Right cardiac atrium (tissue), 5 donors: ENCODE results near the gene RRBP1. TPM values are rescaled to one million over a fixed set of nuclear protein-coding genes. Genes with fewer than 3 reads are reported as not detected.
A peak's percentile ranks its signal among the peaks of the same experiment; 100 is the strongest.
"Not testable (repeated sequence)": the region's sequence is repeated elsewhere in the genome, so short reads cannot be mapped to it uniquely, and the experiment has no call there.

ENCODE experiments used
- ATAC-seq, 2 donors: fragments of 200-7000 bp; cut with Tn5 transposase; one replicate each; pipeline versions ENCODE4 v1.8.0 to v1.9.1; 2020; ENCODE audit warnings: moderate library complexity in 2 of 2, mild to moderate bottlenecking in 1 of 2
- DNase-seq, 3 donors: peaks; one replicate each; pipeline ENCODE4 v3.0.0-alpha.2; 2020
- H3K27ac ChIP-seq: one replicate; pipeline ENCODE4 v1.5.1; 2013; ENCODE audit warnings: mild to moderate bottlenecking, low read length, control low read depth, moderate library complexity
- H3K27me3 ChIP-seq: one replicate; pipeline ENCODE4 v1.6.1; 2013; ENCODE audit not compliant: control insufficient read depth, insufficient read depth
- H3K4me1 ChIP-seq: one replicate; pipeline ENCODE4 v1.6.1; 2013; ENCODE audit warnings: low read length; ENCODE audit not compliant: control insufficient read depth, insufficient read depth
- H3K4me3 ChIP-seq: one replicate; pipeline ENCODE4 v1.5.1; 2013; ENCODE audit warnings: low read length, control low read depth
- H3K9me3 ChIP-seq: one replicate; pipeline ENCODE4 v1.6.1; 2013; ENCODE audit warnings: low read length; ENCODE audit not compliant: control insufficient read depth
- whole genome bisulfite sequencing: extraction: QIAGEN DNeasy Blood & Tissue Kit; methylation state at CpG from one replicate; pipeline ENCODE4 v1.1.7; 2013; 5-methylcytosine and 5-hydroxymethylcytosine counted together
- intact Hi-C, 4 donors: fragments of 100-400 bp; cut with DNase I; formaldehyde crosslinking; loops; one replicate each; pipeline versions ENCODE4 v1.11.0 to v1.14.0; 2022 to 2023
- polyA plus RNA-seq: library from polyadenylated mRNA; stranded (reverse); fragments of 200-250 nt; gene quantifications from one replicate; pipeline ENCODE4 v1.2.3, GENCODE V29; 2013
- total RNA-seq, 4 donors: library from RNA; stranded (reverse); fragmentation: NEBNext Ultra II Directional; extraction: Animal tissue kit (Norgen Biotek cat#: 25700); gene quantifications; one replicate each; pipeline ENCODE4 v1.2.1, GENCODE V29; 2021
- donor health status: healthy with polysubstance abuse.
- donor health status: DM: no; HTN: yes; CAD: no.
- donor health status: DM: no; HTN: no; CAD: no.
- donor health status: DM: no; HTN: yes; CAD: no; lungs with severe emphysema.
- donor health status: DM: yes; HTN: yes; CAD: no.

RRBP1 gene
- total and polyA plus RNA-seq, 5 donors, result 38.2 to 120 (median 55.6) TPM

DNA sequence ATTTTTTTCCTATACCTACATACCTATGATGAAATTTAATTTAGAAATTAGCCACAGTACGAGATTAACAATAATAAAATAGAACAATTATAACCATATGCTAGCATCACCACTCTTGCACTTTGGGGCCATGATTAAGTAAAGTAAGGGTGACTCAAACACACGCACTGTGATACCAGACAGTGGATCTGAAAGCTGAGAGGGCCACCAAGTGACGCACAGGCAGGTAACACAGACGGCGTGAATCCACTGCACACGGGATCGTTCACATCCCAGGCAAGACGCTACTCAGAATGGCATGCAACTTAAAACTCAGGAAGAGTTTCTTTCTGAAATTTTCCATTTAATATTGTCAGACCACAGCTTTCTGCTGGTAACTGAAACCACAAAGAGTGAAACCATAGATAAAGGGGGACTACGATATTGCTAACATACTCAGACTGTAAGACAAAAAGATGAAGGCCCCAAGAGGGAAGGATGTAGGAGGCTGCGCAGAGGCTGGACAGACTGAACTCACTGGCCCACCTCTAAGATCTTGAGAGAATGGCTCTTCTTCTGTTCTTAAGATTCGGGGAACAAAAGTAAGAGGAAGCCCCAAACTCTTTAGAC lies 17.9 kb downstream of the RRBP1 start:
- Histone ChIP-seq H3K4me3 (no peak overlapping the region), H3K9me3 (no peaks in the 10 kb centered on the region), H3K4me1 (peaks cover 13% of the 10 kb centered on the region), H3K27ac (no peak overlapping the region), H3K27me3 (no peaks in the 10 kb centered on the region)
- peak in 1 of 3 donors; percentile 32 for DNase-seq
- intact Hi-C loops, result no loop called here
- no peak for ATAC-seq
- 78% methylated on average over 11 of the region's 11 CpGs for WGBS

DNA sequence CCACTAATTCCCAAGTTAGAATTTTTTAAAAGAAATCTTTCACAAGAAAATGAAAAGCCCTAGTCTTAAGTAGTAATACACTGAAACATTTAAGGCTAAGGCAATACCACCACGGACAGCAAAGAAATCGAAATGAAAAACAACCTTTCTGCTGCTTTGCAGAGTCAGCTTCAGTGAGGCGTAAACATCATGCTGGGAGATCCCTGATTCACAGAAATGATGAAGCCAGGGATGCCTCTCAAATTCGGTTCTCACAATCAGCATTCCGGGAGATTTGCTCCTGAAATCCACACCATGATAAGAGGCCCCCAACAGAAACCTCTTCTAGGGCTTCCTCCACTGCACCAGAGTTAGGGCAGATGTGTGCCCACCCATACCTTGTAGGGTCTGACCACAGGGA lies 18.6 kb downstream of the RRBP1 start:
- H3K4me1 ChIP-seq, result peaks cover 13% of the 10 kb centered on the region
- no peak overlapping the region for H3K27ac ChIP-seq
- no peak overlapping the region for H3K4me3 ChIP-seq
- H3K27me3 ChIP-seq, result no peaks in the 10 kb centered on the region
- H3K9me3 ChIP-seq, result no peaks in the 10 kb centered on the region
- ATAC-seq, result no peak
- intact Hi-C loops, result no loop called here
- no peak for DNase-seq
- WGBS, result 62% methylated on average over 5 of the region's 5 CpGs

- 58% methylated on average over 13 of the region's 13 CpGs for WGBS
- Histone ChIP-seq H3K27me3 (no peaks in the 10 kb centered on the region), H3K27ac (peak overlapping the region; percentile 79), H3K4me3 (no peak overlapping the region), H3K4me1 (peaks cover 13% of the 10 kb centered on the region), H3K9me3 (no peaks in the 10 kb centered on the region)
- DNase-seq (peak in 2 of 3 donors; percentile 72 to 75), ATAC-seq (peak; percentile 45 to 64)
- intact Hi-C loops, result no loop called here
Observed at GRCh38 chr20:17663040-17663399, 19.0 kb downstream of the RRBP1 start.

DNA sequence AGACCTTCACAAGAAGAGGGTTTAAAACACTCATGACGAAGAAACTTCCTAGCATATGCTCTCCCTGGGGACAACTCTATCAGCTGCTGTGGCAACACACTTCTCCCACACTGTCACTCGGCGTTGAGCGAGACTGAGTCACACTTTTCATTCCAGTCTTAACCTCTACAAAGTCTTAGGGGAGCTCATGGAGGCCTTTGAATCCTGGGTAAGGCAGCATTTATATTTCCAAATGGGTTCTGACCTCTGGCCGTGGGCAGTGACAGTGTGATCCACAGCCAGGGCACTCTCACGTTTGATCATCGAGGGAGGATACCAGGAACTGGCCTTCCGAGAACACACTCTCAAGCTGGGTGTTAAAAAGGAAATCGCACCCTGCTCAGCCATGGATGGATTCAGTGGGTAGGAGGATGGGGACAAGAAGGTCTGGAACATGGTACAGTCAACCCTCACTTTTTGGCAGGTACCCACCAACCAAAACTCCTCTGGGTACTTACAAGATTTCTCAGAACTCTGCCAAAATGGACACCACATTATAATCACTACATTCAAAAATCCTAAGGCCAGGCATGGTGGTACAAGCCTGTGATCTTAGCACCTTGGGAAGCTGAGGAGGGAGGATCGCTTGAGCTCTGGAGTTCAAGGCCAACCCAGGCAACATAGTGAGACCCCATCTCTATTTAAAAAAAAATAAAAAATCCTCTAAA lies 19.6 kb downstream of the RRBP1 start:
- Histone ChIP-seq H3K4me3 (no peak overlapping the region), H3K27me3 (no peaks in the 10 kb centered on the region), H3K27ac (peak overlapping the region; percentile 79), H3K9me3 (no peaks in the 10 kb centered on the region), H3K4me1 (peaks cover 13% of the 10 kb centered on the region)
- DNase-seq (peak; percentile 71 to 81 (median 81)), ATAC-seq (peak; percentile 81 to 91)
- WGBS, result 38% methylated on average over 10 of the region's 10 CpGs
- intact Hi-C loops, result no loop called here

GRCh38 chr20:17661121-17661744 lies 20.8 kb downstream of the RRBP1 start:
- Histone ChIP-seq H3K4me1 (peaks cover 13% of the 10 kb centered on the region), H3K9me3 (no peaks in the 10 kb centered on the region), H3K4me3 (no peak overlapping the region), H3K27me3 (no peaks in the 10 kb centered on the region), H3K27ac (peak overlapping the region; percentile 84)
- 71% methylated on average over 5 of the region's 5 CpGs for WGBS
- peak in 1 of 3 donors; percentile 29 for DNase-seq
- ATAC-seq, result peak; percentile 3 to 39
- intact Hi-C loops, result no loop called here

GRCh38 chr20:17660667-17661066 lies 21.4 kb downstream of the RRBP1 start:
- H3K4me3 ChIP-seq, result no peak overlapping the region
- DNase-seq (peak in 1 of 3 donors; percentile 23), ATAC-seq (peak in 1 of 2 donors; percentile 2)
- H3K27me3 ChIP-seq, result no peaks in the 10 kb centered on the region
- peak overlapping the region; percentile 84 for H3K27ac ChIP-seq
- intact Hi-C loops, result no loop called here
- WGBS, result 69% methylated on average over 6 of the region's 6 CpGs
- peaks cover 13% of the 10 kb centered on the region for H3K4me1 ChIP-seq
- H3K9me3 ChIP-seq, result no peaks in the 10 kb centered on the region

DNA sequence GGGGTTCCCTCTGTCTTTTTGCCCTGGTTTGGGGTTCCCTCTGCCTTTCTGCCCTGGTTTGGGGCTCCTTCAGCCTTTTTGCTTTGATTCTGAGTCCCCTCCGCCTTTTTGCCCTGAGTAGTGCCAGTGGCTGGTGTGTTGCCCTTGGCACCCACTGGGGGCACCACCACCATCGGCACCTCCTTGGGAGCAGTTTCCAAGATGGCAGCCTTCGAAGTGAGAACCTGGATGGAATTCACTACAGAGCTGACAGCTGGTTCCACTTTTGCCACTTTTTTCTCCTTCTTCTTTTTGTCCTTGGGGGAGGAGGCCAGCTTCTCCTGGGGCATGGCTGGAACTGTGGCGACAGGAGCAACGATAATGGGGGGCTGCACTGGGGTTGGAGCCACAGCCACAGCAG lies 22.2 kb downstream of the RRBP1 start:
- H3K27me3 ChIP-seq, result no peaks in the 10 kb centered on the region
- H3K4me3 ChIP-seq, result no peak overlapping the region
- no peaks in the 10 kb centered on the region for H3K9me3 ChIP-seq
- ATAC-seq (no peak), DNase-seq (peak in 1 of 3 donors; percentile 38)
- intact Hi-C loops, result loop anchor here in 3 of 4 donors (10.0 kb wide), 1 partner anchor 235 kb away; no protein-coding TSS in a partner anchor
- H3K4me1 ChIP-seq, result peaks cover 15% of the 10 kb centered on the region
- H3K27ac ChIP-seq, result no peak overlapping the region
- 96% methylated on average over 5 of the region's 5 CpGs for WGBS

DNA sequence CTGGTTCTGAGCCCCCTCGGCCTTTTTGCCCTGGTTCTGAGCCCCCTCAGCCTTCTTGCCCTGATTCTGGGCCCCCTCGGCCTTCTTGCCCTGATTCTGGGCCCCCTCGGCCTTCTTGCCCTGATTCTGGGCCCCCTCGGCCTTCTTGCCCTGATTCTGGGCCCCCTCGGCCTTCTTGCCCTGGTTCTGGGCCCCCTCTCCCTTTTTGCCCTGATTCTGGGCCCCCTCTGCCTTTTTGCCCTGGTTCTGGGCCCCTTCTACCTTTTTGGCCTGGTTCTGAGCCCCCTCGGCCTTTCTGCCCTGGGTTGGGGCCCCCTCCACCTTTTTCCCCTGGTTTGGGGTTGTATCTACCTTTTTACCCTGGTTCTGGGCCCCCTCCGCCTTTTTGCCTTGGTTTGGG lies 22.7 kb downstream of the RRBP1 start:
- not testable (repeated sequence) for H3K9me3 ChIP-seq, H3K27ac ChIP-seq, ATAC-seq, H3K27me3 ChIP-seq, H3K4me3 ChIP-seq
- DNase-seq, result peak in 1 of 3 donors; percentile 1
- H3K4me1 ChIP-seq, result peaks cover 15% of the 10 kb centered on the region
- WGBS, result over 99% methylated on average over 7 of the region's 7 CpGs
- intact Hi-C loops, result loop anchor here in 3 of 4 donors (10.0 kb wide), 1 partner anchor 235 kb away; no protein-coding TSS in a partner anchor

DNA sequence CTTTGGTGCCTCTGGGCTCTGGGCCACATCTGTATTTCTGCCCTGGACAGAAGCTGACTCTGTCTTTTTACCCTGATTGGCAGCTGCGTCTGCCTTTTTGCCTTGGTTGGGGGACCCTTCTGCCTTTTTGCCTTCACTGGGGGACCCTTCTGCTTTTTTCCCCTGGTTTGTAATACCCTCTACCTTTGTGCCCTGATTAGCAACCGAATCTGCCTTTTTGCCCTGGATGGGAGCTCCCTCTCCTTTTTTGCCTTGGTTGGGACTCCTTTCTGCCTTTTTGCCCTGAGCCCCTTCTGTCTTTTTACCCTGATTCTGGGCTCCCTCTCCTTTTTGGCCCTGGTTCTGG lies 23.4 kb downstream of the RRBP1 start:
- Histone ChIP-seq H3K27me3 (no peaks in the 10 kb centered on the region), H3K9me3 (no peaks in the 10 kb centered on the region), H3K4me3 (no peak overlapping the region), H3K4me1 (peaks cover 15% of the 10 kb centered on the region), H3K27ac (no peak overlapping the region)
- ATAC-seq (no peak), DNase-seq (peak in 1 of 3 donors; percentile 5)
- intact Hi-C loops, result loop anchor here in 3 of 4 donors (10.0 kb wide), 1 partner anchor 236 kb away; no protein-coding TSS in a partner anchor
- WGBS, result 100% methylated on average over 2 of the region's 2 CpGs

DNA sequence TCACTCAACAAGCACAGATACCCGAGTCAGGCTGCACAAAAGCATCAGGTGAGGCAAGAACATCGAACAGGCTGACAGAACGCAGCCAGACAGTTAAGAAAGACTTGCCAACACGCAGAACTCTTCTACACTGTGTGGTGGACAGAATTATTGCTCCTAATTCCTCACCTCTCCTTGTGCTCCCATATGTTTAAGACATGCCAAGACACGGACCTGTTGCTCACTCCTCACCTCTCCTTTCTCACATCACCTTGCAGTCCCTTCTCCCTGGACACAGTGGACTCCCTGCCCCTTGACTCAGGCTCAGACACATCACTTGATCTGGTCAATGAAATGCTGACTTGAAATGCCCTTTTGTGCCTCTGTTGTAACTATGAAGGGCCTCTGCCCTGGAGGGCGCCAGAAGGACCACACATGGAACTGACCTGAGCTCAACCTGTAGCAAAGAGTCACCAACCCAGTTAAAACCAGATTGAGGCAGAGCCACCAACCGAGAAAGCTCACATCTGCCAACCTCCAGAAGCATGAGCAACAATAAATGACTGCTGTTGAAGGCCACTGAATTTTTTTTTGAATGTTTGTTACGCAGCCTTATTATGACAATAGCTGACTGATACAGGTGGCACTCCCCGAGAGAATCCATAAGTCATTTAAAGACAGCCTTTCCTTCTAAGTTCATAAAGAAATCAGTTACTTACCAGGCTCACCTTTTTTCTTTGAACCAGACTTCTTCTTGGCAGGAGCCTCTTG lies 24.0 kb downstream of the RRBP1 start:
- DNase-seq (peak in 1 of 3 donors; percentile 6), ATAC-seq (no peak)
- H3K4me3 ChIP-seq, result no peak overlapping the region
- no peaks in the 10 kb centered on the region for H3K9me3 ChIP-seq
- 93% methylated on average over 9 of the region's 9 CpGs for WGBS
- intact Hi-C loops, result loop anchor here in 3 of 4 donors (10.0 kb wide), 1 partner anchor 237 kb away; no protein-coding TSS in a partner anchor
- H3K4me1 ChIP-seq, result peaks cover 15% of the 10 kb centered on the region
- no peaks in the 10 kb centered on the region for H3K27me3 ChIP-seq
- no peak overlapping the region for H3K27ac ChIP-seq
